ENCODE measurements around the gene MTERF1.
"Not testable (repeated sequence)": the region's sequence is repeated elsewhere in the genome, so short reads cannot be mapped to it uniquely, and the experiment has no call there.

Gene MTERF1

DNA sequence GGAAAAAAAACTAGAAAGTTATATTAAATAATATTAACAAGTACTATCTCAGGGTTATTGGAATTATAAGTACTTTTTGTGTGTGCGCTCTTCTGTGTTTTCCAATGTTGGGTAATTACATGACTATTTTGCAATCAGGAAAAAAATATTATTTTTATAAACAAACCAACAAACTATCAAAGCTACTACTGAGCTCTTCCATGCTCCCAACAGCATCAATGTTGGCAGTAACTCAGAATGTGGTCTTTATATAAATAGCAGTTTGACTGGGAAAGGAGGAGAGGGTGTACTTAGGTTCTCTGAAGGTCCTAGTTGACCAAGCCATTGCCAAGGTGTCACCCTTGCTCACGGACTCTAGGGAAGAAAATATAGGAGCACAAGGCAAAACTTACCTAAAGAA, 15.0 kb downstream of the MTERF1 start:
- H3K4me1 Mint-ChIP-seq (ENCODE audit: low read depth), result peaks cover 5% of the 10 kb centered on the region
- no peak overlapping the region for H3K4me3 Mint-ChIP-seq
- no peak for DNase-seq
- no peak overlapping the region for H3K27ac Mint-ChIP-seq
- H3K9me3 Mint-ChIP-seq, result peaks cover 2% of the 10 kb centered on the region
- peaks cover 33% of the 10 kb centered on the region for H3K36me3 Mint-ChIP-seq (ENCODE audit: low read depth)
- H3K27me3 Mint-ChIP-seq, result no peaks in the 10 kb centered on the region

DNA sequence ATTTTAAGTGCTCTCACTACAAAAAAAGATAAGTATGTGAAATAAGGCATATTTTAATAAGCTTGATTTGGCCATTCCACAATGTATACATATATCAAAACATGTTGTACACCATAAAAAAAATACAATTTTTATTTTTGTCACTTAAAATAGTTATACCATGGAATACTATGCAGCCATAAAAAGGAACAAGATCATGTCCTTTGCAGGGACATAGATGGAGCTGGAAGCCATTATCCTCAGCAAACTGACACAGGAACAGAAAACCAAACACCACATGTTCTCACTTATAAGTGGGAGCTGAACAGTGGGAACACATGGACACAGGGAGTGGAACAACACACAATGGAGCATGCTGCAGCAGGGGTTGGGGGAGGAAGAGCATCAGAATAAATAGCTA, 15.9 kb downstream of the MTERF1 start:
- peaks cover 30% of the 10 kb centered on the region for H3K36me3 Mint-ChIP-seq (ENCODE audit: low read depth)
- not testable (repeated sequence) for H3K27me3 Mint-ChIP-seq; H3K4me1 Mint-ChIP-seq (ENCODE audit: low read depth); H3K4me3 Mint-ChIP-seq; H3K9me3 Mint-ChIP-seq; DNase-seq; H3K27ac Mint-ChIP-seq

DNA sequence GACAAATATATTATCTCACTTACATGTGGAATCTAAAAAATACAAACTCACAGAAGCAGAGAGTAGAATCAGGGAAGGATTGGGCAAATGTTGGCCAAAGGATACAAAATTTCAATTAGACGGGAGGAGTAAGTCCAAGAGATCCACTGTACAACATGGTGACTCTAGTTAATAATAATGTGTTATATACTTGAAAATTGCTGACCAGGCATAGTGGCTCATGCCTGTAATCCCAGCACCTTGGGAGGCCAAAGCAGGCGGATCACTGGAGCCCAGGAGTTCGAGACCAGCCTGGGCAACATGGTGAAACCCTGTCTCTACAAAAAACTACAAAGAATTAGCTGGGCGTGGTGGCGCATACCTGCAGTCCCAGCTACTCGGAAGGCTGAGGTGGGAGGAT, 16.4 kb downstream of the MTERF1 start:
- Mint-ChIP-seq H3K27ac (no peak overlapping the region), H3K36me3 (ENCODE audit: low read depth) (peaks cover 26% of the 10 kb centered on the region), H3K9me3 (peaks cover 2% of the 10 kb centered on the region), H3K4me3 (no peak overlapping the region), H3K27me3 (no peaks in the 10 kb centered on the region), H3K4me1 (ENCODE audit: low read depth) (peaks cover 5% of the 10 kb centered on the region)
- no peak for DNase-seq

DNA sequence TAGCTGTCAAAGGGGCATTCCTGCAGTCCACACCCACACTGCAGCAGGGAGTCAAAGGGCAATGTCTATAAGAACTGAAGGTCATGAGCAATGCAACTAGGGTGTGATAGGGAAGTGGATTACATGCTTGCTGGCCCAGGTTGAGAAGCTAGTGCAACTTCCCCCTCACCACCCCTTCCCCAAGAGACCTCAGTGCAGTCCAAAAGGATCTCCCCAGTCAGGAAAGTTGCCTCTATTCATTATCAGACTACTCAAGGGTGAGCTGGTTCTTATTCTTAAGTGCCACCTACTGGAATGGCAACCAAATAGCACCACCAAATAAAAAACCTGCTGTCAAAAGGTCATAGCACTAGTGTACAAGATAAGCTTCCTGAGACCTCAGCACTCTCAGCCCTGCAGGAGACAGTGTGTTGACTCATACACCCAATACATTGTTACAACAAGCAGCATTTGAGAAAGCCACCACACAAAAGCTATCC, 28.2 kb downstream of the MTERF1 start:
- Mint-ChIP-seq H3K27me3 (no peaks in the 10 kb centered on the region), H3K36me3 (ENCODE audit: low read depth) (peaks cover 32% of the 10 kb centered on the region), H3K27ac (no peak overlapping the region), H3K9me3 (peaks cover 23% of the 10 kb centered on the region), H3K4me1 (ENCODE audit: low read depth) (peaks cover 2% of the 10 kb centered on the region), H3K4me3 (no peak overlapping the region)
- DNase-seq, result no peak

DNA sequence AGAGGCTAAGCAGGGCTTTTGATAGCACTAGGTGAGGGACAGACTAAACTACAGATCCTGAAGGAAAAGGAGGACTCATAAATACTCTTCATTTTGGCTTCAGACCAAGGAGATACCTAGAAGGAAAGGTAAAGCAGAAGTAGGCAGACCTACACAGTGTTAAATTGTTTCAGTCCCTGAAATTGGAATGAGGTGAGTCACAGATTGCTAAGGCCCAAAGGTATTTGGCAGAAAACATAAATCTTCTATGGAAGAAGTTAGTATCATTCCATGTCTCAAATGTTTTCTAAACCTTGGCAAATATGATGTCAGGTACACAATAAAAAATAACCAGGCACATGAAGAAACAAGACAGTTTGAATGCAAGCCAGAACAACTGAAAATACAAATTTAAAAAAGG, 30.0 kb downstream of the MTERF1 start:
- peaks cover 2% of the 10 kb centered on the region for H3K4me1 Mint-ChIP-seq (ENCODE audit: low read depth)
- peaks cover 19% of the 10 kb centered on the region for H3K9me3 Mint-ChIP-seq
- no peak for DNase-seq
- peaks cover 36% of the 10 kb centered on the region for H3K36me3 Mint-ChIP-seq (ENCODE audit: low read depth)
- H3K27me3 Mint-ChIP-seq, result no peaks in the 10 kb centered on the region
- no peak overlapping the region for H3K27ac Mint-ChIP-seq
- H3K4me3 Mint-ChIP-seq, result no peak overlapping the region

DNA sequence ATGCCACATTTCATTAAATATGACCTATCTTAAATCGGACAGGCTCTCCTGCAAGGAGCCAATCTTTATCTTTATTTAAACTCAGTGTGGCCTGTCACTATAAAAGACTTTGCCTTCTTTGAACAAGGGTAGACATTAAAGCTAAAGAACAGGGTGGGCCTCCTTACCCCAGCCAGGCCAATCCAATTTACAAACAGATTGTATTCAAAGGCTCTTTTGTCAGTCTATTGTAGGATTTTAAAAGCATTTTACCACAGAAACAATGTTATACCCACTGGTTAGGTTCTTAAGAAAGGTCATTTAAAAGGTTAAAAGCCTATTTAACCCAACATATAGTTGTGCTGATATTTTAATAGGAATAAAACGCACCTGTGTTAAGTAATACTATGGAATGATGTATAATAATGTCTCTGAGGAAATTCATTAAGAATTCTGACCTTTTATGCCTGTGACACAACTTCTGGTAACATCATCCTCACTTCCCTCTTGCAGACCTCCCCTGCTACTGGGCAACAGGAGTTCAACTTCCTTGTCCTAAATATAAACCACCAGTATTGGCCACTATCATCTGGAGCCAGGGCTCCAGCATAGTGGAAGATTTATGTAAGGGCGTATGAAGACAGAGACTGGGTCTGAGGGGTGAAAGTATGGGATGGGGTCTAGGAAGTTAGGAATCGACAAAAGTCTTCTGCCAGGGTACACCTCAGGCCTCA, 32.5 kb downstream of the MTERF1 start:
- peaks cover 2% of the 10 kb centered on the region for H3K4me1 Mint-ChIP-seq (ENCODE audit: low read depth)
- no peaks in the 10 kb centered on the region for H3K27me3 Mint-ChIP-seq
- H3K9me3 Mint-ChIP-seq, result peaks cover 5% of the 10 kb centered on the region

DNA sequence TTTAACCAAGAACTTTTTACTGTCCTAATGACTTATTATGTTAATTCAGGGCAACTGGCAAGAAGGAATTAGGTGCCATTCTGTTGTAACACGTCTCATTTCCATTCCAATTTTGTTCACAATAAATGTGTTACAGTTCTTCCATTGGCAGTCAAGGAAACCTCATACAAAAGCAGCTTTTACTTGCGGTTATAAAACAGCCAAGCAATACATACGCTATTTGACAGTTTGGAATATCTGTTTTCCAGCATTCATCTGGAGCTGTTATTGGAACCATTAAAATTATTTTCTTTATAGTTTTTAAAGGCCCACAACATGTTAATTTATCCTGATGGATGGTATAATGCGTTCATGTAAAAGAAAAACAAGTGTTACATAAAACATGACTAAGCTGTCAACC, 33.3 kb downstream of the MTERF1 start:
- H3K4me1 Mint-ChIP-seq (ENCODE audit: low read depth), result no peaks in the 10 kb centered on the region
- no peaks in the 10 kb centered on the region for H3K27me3 Mint-ChIP-seq
- H3K27ac Mint-ChIP-seq, result no peak overlapping the region
- no peak for DNase-seq
- no peak overlapping the region for H3K4me3 Mint-ChIP-seq
- H3K9me3 Mint-ChIP-seq, result no peaks in the 10 kb centered on the region
- H3K36me3 Mint-ChIP-seq (ENCODE audit: low read depth), result peaks cover 11% of the 10 kb centered on the region

More for the DNA sequence above, 32.5 kb downstream of the MTERF1 start:
- Mint-ChIP-seq H3K4me3 (no peak overlapping the region), H3K36me3 (ENCODE audit: low read depth) (peaks cover 18% of the 10 kb centered on the region), H3K27ac (no peak overlapping the region)
- no peak for DNase-seq

DNA sequence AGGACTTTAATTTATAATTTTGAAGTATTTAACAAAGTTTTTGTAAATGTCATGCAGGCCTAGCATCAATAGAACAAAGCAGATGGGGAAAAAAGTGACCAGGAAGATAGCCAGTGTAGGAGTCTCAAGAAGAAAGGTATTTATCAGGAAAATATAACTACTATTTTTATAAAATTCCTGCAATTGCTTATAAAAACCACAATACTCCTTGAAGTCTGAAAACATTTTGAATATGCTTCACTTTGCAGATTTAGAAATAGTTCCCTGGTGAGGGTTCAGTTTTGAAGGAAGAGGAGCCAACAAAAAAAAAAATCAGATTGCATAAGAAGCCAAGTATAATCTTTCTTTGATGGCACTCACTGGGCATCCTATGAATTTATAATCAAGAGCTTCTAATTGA, 34.1 kb downstream of the MTERF1 start:
- H3K27me3 Mint-ChIP-seq, result no peaks in the 10 kb centered on the region
- H3K27ac Mint-ChIP-seq, result no peak overlapping the region
- H3K9me3 Mint-ChIP-seq, result peaks cover 1% of the 10 kb centered on the region
- DNase-seq, result no peak
- H3K4me1 Mint-ChIP-seq (ENCODE audit: low read depth), result no peaks in the 10 kb centered on the region
- peaks cover 11% of the 10 kb centered on the region for H3K36me3 Mint-ChIP-seq (ENCODE audit: low read depth)
- H3K4me3 Mint-ChIP-seq, result no peak overlapping the region

DNA sequence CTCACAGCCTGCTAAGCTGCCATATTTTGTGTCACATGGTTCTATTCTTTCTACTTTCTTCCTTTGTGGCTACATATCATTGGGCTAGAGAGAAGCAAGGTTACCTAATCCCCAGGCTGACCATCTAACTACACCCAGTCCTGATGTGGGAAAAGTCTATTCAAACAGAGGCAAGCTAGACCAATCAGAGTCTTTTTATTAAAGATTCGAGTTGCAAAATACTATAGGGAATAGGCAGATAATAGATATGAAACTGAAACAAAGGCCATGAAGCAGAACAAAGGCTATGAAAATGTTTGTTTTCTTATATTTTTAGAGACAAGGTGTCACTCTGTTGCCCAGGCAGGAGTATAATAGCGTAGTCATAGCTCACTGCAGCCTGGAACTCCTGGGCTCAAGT, 36.7 kb downstream of the MTERF1 start:
- Mint-ChIP-seq H3K27me3 (no peaks in the 10 kb centered on the region), H3K4me3 (no peak overlapping the region), H3K27ac (no peak overlapping the region), H3K36me3 (ENCODE audit: low read depth) (peaks cover 18% of the 10 kb centered on the region), H3K4me1 (ENCODE audit: low read depth) (no peaks in the 10 kb centered on the region), H3K9me3 (peaks cover 5% of the 10 kb centered on the region)
- DNase-seq, result no peak

DNA sequence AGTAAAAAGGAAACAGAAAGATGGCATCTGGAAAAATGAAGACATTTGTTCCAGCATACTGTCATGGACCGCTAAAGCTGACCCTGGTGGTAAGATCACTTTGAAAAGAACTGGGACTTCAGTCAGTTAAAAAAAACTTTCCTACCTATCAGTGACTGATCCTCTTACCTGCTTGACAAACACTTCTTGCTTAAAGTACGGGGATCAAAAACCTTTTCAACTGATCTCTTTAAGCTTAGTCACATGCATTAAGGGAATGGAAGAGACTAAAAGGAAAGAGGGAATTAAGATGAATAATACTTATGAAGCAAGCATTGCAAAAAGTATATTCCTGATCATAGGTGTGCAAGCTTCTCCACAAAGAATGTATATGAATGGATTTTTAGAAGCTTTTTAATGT, 42.1 kb downstream of the MTERF1 start:
- no peaks in the 10 kb centered on the region for H3K4me1 Mint-ChIP-seq (ENCODE audit: low read depth)
- no peaks in the 10 kb centered on the region for H3K27me3 Mint-ChIP-seq
- H3K36me3 Mint-ChIP-seq (ENCODE audit: low read depth), result peaks cover 7% of the 10 kb centered on the region
- peaks cover 5% of the 10 kb centered on the region for H3K9me3 Mint-ChIP-seq
- H3K27ac Mint-ChIP-seq, result no peak overlapping the region
- H3K4me3 Mint-ChIP-seq, result no peak overlapping the region
- no peak for DNase-seq

DNA sequence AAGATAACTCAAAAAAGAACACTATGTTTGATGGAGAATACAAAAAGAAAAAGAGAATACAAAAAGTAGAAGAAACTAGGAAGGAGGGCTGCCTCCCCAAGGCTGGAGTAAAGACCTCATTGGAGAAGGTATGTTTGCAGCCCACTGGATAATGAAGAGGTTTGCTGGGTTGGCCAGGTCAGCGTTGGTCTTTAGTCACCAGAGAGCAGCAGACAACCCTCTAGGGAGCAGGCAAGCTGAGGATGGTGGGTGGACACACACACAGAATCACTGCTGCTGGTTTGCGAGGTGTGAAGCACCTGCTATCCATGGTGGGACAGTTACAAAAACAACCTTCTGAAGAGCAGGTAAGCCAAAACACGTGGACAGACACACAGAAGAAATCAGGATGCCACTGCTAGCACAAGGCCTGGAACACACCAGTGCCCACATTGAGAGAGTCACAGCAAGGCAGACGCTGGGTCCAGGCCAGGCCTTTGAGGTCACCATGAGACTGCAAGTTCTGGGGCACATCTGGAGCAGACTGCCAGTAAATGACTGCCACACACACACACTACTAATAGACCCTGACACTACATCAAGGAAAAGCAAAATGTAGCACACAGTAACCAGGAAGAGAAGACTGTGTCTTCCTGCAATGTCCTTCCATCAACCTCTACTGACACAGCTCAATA, 43.0 kb downstream of the MTERF1 start:
- Mint-ChIP-seq H3K4me1 (ENCODE audit: low read depth) (no peaks in the 10 kb centered on the region), H3K36me3 (ENCODE audit: low read depth) (peaks cover 7% of the 10 kb centered on the region)

DNA sequence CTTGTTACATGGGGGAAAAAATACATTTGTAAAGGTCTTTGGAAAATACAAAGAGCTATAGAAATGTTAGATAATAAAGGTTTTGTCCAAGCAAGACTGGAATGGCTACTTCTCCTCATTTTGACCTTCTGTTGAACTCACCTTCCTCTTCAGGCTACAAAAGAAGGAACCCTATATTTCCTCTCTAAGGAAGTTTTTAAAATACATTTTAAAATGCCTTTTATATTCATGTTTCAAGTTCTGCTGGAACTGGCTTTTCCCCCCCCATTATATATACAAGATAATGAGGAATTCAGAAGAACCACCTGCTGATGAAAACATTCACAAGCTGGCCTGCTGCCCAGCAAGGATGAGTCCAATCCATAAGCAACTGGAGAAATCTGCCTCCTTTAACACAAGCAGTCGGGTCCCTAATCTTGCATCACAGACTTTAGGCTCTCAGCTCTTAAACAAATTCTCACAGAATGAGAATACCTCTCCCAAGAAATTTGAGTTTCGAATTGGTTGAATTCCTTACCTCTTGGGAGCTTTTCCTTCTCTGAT, 44.6 kb downstream of the MTERF1 start:
- Mint-ChIP-seq H3K27me3 (no peaks in the 10 kb centered on the region), H3K4me3 (no peak overlapping the region), H3K4me1 (ENCODE audit: low read depth) (no peaks in the 10 kb centered on the region), H3K36me3 (ENCODE audit: low read depth) (peaks cover 3% of the 10 kb centered on the region), H3K27ac (no peak overlapping the region), H3K9me3 (no peaks in the 10 kb centered on the region)
- DNase-seq, result no peak

More for the DNA sequence above, 43.0 kb downstream of the MTERF1 start:
- no peak overlapping the region for H3K4me3 Mint-ChIP-seq
- no peaks in the 10 kb centered on the region for H3K27me3 Mint-ChIP-seq
- no peak overlapping the region for H3K27ac Mint-ChIP-seq
- DNase-seq, result no peak
- peaks cover 5% of the 10 kb centered on the region for H3K9me3 Mint-ChIP-seq

DNA sequence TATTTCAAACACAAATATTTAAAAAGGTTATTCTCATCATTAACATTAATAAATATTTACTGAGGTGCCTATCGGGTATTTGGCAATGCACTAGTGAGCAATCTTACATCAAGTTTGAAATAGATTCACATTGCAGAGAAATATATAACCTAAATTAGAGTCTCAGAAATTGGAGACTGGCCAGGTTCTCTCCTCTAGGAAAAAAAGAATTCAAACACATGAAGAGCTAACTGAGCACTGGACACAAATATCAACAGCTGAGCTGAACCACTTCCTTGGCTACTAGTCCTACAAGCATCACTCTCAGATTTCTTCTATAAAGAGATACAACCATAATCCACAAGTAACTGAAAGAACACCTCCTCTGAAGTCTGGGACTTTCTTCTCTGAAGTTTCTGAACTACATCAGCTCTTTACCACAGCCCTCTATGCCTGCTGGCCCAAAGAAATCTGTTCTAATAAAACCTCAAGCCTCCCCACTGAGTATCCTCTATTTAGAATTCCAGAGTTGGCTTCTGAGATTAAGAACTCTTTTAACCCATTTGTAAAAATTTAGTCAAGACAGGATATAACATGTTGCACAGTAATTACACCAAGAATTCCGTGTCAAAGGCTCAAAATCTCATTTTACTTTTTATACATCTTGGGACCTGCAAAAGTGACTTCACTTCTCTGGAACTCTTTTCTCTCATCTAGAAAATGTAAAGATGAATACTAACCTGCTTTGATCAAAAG, 45.2 kb downstream of the MTERF1 start:
- Mint-ChIP-seq H3K36me3 (ENCODE audit: low read depth) (peaks cover 3% of the 10 kb centered on the region), H3K9me3 (no peaks in the 10 kb centered on the region), H3K27me3 (no peaks in the 10 kb centered on the region), H3K4me1 (ENCODE audit: low read depth) (no peaks in the 10 kb centered on the region), H3K4me3 (no peak overlapping the region), H3K27ac (no peak overlapping the region)
- no peak for DNase-seq

DNA sequence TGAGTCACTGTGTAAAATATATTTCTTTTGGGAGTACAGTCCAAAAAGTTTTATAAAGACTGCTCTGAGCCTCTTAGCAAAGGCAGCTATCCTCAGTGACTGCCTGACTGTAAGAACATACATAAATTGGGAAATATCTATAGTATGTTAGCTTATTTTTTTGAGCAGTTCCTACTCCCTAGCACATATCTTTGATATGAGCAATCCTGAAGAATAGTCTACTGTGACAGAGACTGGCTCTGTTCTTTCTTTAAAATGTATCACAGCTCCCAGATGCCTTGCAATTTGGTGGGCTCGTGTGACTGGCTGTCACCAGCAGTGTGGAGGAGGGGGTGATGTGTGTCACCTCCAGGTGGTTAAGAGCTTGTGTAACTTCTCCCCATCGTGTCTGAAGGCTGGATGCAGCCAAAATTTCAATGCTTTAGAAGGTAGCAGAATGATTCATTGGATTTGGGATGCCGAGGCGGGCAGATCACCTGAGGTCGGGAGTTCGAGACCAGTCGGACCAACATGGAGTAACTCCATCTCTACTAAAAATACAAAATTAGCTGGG, 47.9 kb downstream of the MTERF1 start:
- no peak overlapping the region for H3K27ac Mint-ChIP-seq
- H3K27me3 Mint-ChIP-seq, result no peaks in the 10 kb centered on the region
- H3K9me3 Mint-ChIP-seq, result no peaks in the 10 kb centered on the region
- no peak overlapping the region for H3K4me3 Mint-ChIP-seq
- H3K4me1 Mint-ChIP-seq (ENCODE audit: low read depth), result no peaks in the 10 kb centered on the region
- DNase-seq, result no peak
- H3K36me3 Mint-ChIP-seq (ENCODE audit: low read depth), result no peaks in the 10 kb centered on the region
